HepG2 (cell line): ENCODE data around the gene PSMB3. TPM values are rescaled to one million over a fixed set of nuclear protein-coding genes. Genes with fewer than 3 reads are reported as not detected.

Experiments
- CEBPB ChIP-seq: IDR thresholded peaks from 2 replicates; pipeline ENCODE4 v1.6.1; 2011; ENCODE audit warnings: low read depth, low read length, improper control_type of control experiment, borderline replicate concordance
- NFKB2 ChIP-seq: sonication (generic); formaldehyde crosslinking; IDR thresholded peaks from 2 replicates; pipeline ENCODE4 v1.4.0; 2020; ENCODE audit warnings: missing genetic modification reagents, borderline replicate concordance
- TCF7 ChIP-seq: sonication (generic); IDR thresholded peaks from 2 replicates; pipeline ENCODE4 v1.6.1; 2016; ENCODE audit warnings: antibody characterized with exemption, low read depth
- ZNF274 ChIP-seq: sonication (generic); formaldehyde crosslinking; IDR thresholded peaks from 2 replicates; pipeline ENCODE4 v1.5.1; 2020; ENCODE audit warnings: mild to moderate bottlenecking, missing genetic modification reagents
- ZNF383 ChIP-seq: sonication (generic); formaldehyde crosslinking; IDR thresholded peaks from 2 replicates; pipeline ENCODE4 v1.4.0; 2020; ENCODE audit warnings: missing genetic modification reagents, mild to moderate bottlenecking, borderline replicate concordance
- ZNF614 ChIP-seq: IDR thresholded peaks from 2 replicates; pipeline ENCODE4 v1.6.1; 2018; ENCODE audit warnings: missing biosample characterization, missing genetic modification reagents, inconsistent platforms, borderline replicate concordance
- ZNF878 ChIP-seq: sonication (generic); formaldehyde crosslinking; IDR thresholded peaks from 2 replicates; pipeline ENCODE4 v1.8.1; 2023; ENCODE audit warnings: mild to moderate bottlenecking, missing genetic modification reagents, moderate library complexity
- ZNF879 ChIP-seq: sonication (generic); formaldehyde crosslinking; IDR thresholded peaks from 2 replicates; pipeline ENCODE4 v1.8.1; 2023; ENCODE audit warnings: missing genetic modification reagents
- polyA plus RNA-seq, 8 experiments: library from polyadenylated mRNA; depleted of rRNA in 3 of 8; stranded (reverse) in 7 of 8; unstranded in 1 of 8; fragments of >200 nt; fragmentation: Illumina TruSeq in 4 of 8; extraction: Trizol in 4 of 8; gene quantifications; 2 replicates each; pipeline versions ENCODE4 v1.2.1 to v1.2.3, GENCODE V29; 2011 to 2016; ENCODE audit warnings: low read depth in 4 of 8, missing spikeins in 1 of 8, mixed read lengths in 1 of 8; ENCODE audit not compliant: insufficient read depth in 1 of 8
- total RNA-seq, 5 experiments: library from RNA; depleted of rRNA; stranded (reverse); fragments of >200 nt; fragmentation: Illumina TruSeq; extraction: Trizol; gene quantifications; 2 replicates each; pipeline ENCODE4 v1.2.3, GENCODE V29; 2016; ENCODE audit warnings: low read depth in 1 of 5
- TF ChIP-seq, protein P1 (sequence below): sonication (generic); formaldehyde crosslinking; IDR thresholded peaks from 2 replicates; pipeline ENCODE4 v1.4.0; 2020; ENCODE audit warnings: missing genetic modification reagents, borderline replicate concordance
- TF ChIP-seq, protein P2 (sequence below): sonication (generic); formaldehyde crosslinking; IDR thresholded peaks from 2 replicates; pipeline ENCODE4 v1.4.0; 2020; ENCODE audit warnings: missing genetic modification reagents
- TF ChIP-seq, protein P3 (sequence below): sonication (generic); formaldehyde crosslinking; IDR thresholded peaks from 2 replicates; pipeline ENCODE4 v1.5.1; 2020; ENCODE audit warnings: mild to moderate bottlenecking, missing genetic modification reagents
- TF ChIP-seq, protein P4 (sequence below): sonication (generic); formaldehyde crosslinking; IDR thresholded peaks from 2 replicates; pipeline ENCODE4 v1.5.1; 2020; ENCODE audit warnings: mild to moderate bottlenecking, missing genetic modification reagents, borderline replicate concordance
- TF ChIP-seq, protein P5 (sequence below): sonication (generic); formaldehyde crosslinking; IDR thresholded peaks from 2 replicates; pipeline ENCODE4 v1.5.1; 2020; ENCODE audit warnings: missing genetic modification reagents, mild to moderate bottlenecking, borderline replicate concordance
- TF ChIP-seq, protein P6 (sequence below): sonication (generic); formaldehyde crosslinking; IDR thresholded peaks from 2 replicates; pipeline ENCODE4 v1.4.0; 2020; ENCODE audit warnings: mild to moderate bottlenecking, missing genetic modification reagents

Gene PSMB3
- total and polyA plus RNA-seq, 2 of the 13 experiments (the other 11 are each of a cell fraction or from before 2014, with no cell fraction given): 366 to 517 TPM

DNA sequence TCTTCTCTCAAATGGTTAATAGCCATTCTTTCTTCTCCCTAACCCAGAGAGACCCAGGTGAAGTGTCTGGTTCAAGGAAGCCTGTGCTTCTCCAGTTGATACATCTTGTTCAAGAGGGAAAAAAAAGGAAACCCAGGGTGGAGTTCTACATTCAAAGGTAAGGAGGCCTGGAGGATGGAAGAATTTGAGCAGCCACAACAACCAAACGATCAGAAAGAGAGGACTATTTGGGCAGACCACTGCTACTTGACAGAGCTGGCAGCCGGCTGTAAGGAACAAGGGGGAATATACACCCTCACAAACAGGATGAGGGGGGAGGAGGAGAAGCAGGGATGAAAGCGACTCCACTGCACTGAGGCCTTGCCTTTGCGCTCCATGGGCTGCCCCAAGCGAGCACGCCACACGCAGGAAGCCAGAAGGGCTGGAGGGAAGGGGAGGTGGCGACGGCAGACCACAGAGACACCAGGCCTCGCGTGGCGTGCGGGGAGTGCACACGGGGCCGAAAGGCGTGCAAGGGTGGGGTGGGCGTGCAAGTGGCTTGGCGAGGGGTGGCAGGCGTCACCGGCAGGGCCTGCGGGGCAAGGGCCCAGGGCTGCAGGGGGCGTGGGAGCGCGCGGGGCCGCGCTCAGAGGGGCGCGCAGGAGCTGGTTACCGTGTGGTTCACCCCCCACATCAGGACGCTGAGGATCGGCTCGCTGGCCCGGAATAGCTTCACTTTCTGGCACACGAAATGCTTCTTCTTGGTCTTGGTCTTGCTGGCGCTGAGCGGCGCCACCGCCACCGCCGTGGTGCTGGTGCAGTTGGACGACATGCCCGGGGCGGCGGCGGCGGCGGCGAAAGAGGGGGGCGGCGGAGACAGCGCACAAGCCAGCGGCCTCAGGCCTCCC lies 46.3 kb downstream of the PSMB3 start (continued):
- TF ChIP-seq, protein P1, sequence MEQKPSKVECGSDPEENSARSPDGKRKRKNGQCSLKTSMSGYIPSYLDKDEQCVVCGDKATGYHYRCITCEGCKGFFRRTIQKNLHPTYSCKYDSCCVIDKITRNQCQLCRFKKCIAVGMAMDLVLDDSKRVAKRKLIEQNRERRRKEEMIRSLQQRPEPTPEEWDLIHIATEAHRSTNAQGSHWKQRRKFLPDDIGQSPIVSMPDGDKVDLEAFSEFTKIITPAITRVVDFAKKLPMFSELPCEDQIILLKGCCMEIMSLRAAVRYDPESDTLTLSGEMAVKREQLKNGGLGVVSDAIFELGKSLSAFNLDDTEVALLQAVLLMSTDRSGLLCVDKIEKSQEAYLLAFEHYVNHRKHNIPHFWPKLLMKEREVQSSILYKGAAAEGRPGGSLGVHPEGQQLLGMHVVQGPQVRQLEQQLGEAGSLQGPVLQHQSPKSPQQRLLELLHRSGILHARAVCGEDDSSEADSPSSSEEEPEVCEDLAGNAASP (CRISPR knock-in tag): no peak
- peak; percentile 72 for TF ChIP-seq NFKB2 (CRISPR knock-in tag)
- TF ChIP-seq, protein P2, sequence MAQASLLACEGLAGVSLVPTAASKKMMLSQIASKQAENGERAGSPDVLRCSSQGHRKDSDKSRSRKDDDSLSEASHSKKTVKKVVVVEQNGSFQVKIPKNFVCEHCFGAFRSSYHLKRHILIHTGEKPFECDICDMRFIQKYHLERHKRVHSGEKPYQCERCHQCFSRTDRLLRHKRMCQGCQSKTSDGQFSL (CRISPR knock-in tag): peak; percentile 86
- TF ChIP-seq, protein P3, sequence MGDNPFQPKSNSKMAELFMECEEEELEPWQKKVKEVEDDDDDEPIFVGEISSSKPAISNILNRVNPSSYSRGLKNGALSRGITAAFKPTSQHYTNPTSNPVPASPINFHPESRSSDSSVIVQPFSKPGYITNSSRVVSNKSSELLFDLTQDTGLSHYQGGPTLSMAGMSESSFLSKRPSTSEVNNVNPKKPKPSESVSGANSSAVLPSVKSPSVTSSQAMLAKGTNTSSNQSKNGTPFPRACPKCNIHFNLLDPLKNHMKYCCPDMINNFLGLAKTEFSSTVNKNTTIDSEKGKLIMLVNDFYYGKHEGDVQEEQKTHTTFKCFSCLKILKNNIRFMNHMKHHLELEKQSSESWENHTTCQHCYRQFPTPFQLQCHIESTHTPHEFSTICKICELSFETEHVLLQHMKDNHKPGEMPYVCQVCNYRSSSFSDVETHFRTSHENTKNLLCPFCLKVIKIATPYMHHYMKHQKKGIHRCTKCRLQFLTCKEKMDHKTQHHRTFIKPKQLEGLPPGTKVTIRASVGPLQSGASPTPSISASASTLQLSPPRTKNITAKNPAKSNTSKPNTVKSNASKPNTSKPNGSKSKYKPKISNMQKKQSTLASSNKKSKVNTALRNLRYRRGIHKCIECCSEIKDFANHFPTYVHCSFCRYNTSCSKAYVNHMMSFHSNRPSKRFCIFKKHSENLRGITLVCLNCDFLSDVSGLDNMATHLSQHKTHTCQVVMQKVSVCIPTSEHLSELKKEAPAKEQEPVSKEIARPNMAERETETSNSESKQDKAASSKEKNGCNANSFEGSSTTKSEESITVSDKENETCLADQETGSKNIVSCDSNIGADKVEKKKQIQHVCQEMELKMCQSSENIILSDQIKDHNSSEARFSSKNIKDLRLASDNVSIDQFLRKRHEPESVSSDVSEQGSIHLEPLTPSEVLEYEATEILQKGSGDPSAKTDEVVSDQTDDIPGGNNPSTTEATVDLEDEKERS (CRISPR knock-in tag): no peak
- TF ChIP-seq ZNF274 (CRISPR knock-in tag): peak; percentile 95
- TF ChIP-seq CEBPB: no peak
- no peak for TF ChIP-seq ZNF383 (CRISPR knock-in tag)
- TF ChIP-seq, protein P4, sequence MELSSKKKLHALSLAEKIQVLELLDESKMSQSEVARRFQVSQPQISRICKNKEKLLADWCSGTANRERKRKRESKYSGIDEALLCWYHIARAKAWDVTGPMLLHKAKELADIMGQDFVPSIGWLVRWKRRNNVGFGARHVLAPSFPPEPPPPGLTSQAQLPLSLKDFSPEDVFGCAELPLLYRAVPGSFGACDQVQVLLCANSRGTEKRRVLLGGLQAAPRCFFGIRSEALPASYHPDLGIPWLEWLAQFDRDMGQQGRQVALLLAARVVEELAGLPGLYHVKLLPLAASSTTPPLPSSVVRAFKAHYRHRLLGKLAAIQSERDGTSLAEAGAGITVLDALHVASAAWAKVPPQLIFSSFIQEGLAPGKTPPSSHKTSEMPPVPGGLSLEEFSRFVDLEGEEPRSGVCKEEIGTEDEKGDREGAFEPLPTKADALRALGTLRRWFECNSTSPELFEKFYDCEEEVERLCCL (CRISPR knock-in tag): 0 out of 2 replicates have a peak, but pooled peaks have one; percentile 33
- TF ChIP-seq TCF7: no peak
- no peak for TF ChIP-seq ZNF878 (CRISPR knock-in tag)
- TF ChIP-seq, protein P5, sequence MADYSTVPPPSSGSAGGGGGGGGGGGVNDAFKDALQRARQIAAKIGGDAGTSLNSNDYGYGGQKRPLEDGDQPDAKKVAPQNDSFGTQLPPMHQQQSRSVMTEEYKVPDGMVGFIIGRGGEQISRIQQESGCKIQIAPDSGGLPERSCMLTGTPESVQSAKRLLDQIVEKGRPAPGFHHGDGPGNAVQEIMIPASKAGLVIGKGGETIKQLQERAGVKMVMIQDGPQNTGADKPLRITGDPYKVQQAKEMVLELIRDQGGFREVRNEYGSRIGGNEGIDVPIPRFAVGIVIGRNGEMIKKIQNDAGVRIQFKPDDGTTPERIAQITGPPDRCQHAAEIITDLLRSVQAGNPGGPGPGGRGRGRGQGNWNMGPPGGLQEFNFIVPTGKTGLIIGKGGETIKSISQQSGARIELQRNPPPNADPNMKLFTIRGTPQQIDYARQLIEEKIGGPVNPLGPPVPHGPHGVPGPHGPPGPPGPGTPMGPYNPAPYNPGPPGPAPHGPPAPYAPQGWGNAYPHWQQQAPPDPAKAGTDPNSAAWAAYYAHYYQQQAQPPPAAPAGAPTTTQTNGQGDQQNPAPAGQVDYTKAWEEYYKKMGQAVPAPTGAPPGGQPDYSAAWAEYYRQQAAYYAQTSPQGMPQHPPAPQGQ: no peak
- 0 out of 2 replicates have a peak, but pooled peaks have one; percentile 55 for TF ChIP-seq ZNF879 (CRISPR knock-in tag)
- TF ChIP-seq, protein P6, sequence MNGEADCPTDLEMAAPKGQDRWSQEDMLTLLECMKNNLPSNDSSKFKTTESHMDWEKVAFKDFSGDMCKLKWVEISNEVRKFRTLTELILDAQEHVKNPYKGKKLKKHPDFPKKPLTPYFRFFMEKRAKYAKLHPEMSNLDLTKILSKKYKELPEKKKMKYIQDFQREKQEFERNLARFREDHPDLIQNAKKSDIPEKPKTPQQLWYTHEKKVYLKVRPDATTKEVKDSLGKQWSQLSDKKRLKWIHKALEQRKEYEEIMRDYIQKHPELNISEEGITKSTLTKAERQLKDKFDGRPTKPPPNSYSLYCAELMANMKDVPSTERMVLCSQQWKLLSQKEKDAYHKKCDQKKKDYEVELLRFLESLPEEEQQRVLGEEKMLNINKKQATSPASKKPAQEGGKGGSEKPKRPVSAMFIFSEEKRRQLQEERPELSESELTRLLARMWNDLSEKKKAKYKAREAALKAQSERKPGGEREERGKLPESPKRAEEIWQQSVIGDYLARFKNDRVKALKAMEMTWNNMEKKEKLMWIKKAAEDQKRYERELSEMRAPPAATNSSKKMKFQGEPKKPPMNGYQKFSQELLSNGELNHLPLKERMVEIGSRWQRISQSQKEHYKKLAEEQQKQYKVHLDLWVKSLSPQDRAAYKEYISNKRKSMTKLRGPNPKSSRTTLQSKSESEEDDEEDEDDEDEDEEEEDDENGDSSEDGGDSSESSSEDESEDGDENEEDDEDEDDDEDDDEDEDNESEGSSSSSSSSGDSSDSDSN (CRISPR knock-in tag): peak; percentile 64; the same call in 1 of the 2 replicates
- 0 out of 2 replicates have a peak, but pooled peaks have one; percentile 77 for TF ChIP-seq ZNF614
